WTC11 (cell line): ENCODE data around the gene TSPAN9. TPM values are rescaled to one million over a fixed set of nuclear protein-coding genes. Genes with fewer than 3 reads are reported as not detected.

Experiments used
- ATAC-seq: fragments of 200-7000 bp; cut with Tn5 transposase; 2 replicates; pipeline ENCODE4 v1.10.0; 2021; ENCODE audit warnings: mild to moderate bottlenecking, moderate library complexity
- CTCF ChIA-PET: fragments of 300-600 bp; sonication (Branson Sonifier 250); formaldehyde crosslinking; loops from one replicate; lab custom pipeline; 2021; ENCODE audit warnings: antibody characterized with exemption; lab: Charles Lee
- POLR2A ChIA-PET: fragments of 350-600 bp; sonication (Branson Sonifier 250); formaldehyde crosslinking; loops from one replicate; lab custom pipeline; 2021; ENCODE audit warnings: antibody characterized with exemption; lab: Charles Lee
- DNase-seq: peaks from one replicate; pipeline ENCODE4 v3.0.0; 2021; ENCODE audit warnings: low spot score
- H3K27ac Mint-ChIP-seq: 2 replicates; pipeline ENCODE4 v1.8.0; 2021; ENCODE audit warnings: mixed read lengths
- H3K27me3 Mint-ChIP-seq: 2 replicates; pipeline ENCODE4 v1.8.0; 2021; ENCODE audit warnings: low read depth, mild to moderate bottlenecking, moderate library complexity, mixed read lengths
- H3K36me3 Mint-ChIP-seq: 2 replicates; pipeline ENCODE4 v1.8.0; 2021; ENCODE audit warnings: mixed read lengths
- H3K4me1 Mint-ChIP-seq: 2 replicates; pipeline ENCODE4 v1.8.0; 2022; ENCODE audit warnings: mixed read lengths
- H3K4me3 Mint-ChIP-seq: 2 replicates; pipeline ENCODE4 v1.8.0; 2021; ENCODE audit warnings: mild to moderate bottlenecking, moderate library complexity, mixed read lengths
- H3K9me3 Mint-ChIP-seq: 2 replicates; pipeline ENCODE4 v1.8.0; 2021; ENCODE audit warnings: mixed read lengths
- CREB1 ChIP-seq: sonication (generic); formaldehyde crosslinking; IDR thresholded peaks from 2 replicates; pipeline ENCODE4 v1.8.0; 2023; ENCODE audit warnings: mild to moderate bottlenecking, missing genetic modification reagents
- ELF4 ChIP-seq: sonication (generic); formaldehyde crosslinking; IDR thresholded peaks from 2 replicates; pipeline ENCODE4 v1.8.1; 2022; ENCODE audit warnings: low read depth, mild to moderate bottlenecking, moderate library complexity, missing genetic modification reagents
- FOXJ3 ChIP-seq: sonication (generic); formaldehyde crosslinking; IDR thresholded peaks from 2 replicates; pipeline ENCODE4 v1.9.0; 2021; ENCODE audit warnings: missing genetic modification reagents, mild to moderate bottlenecking, borderline replicate concordance
- GABPB1 ChIP-seq: sonication (generic); formaldehyde crosslinking; IDR thresholded peaks from 2 replicates; pipeline ENCODE4 v1.8.1; 2023; ENCODE audit warnings: mild to moderate bottlenecking, missing genetic modification reagents
- MXD4 ChIP-seq: fragments of 250-450 bp; sonication (Bioruptor Pico); IDR thresholded peaks from 2 replicates; pipeline ENCODE4 v1.8.0; 2021; ENCODE audit warnings: mild to moderate bottlenecking, moderate library complexity, borderline replicate concordance
- NFE2L1 ChIP-seq: sonication (generic); formaldehyde crosslinking; IDR thresholded peaks from 2 replicates; pipeline ENCODE4 v1.8.1; 2023; ENCODE audit warnings: missing genetic modification reagents
- SOX15 ChIP-seq: fragments of 250-450 bp; sonication (Bioruptor Pico); IDR thresholded peaks from 2 replicates; pipeline ENCODE4 v1.9.0; 2021; ENCODE audit warnings: mild to moderate bottlenecking
- TEAD1 ChIP-seq: sonication (generic); formaldehyde crosslinking; IDR thresholded peaks from 2 replicates; pipeline ENCODE4 v1.8.0; 2022; ENCODE audit warnings: mild to moderate bottlenecking, missing genetic modification reagents
- ZNF121 ChIP-seq: sonication (generic); formaldehyde crosslinking; IDR thresholded peaks from 2 replicates; pipeline ENCODE4 v1.8.0; 2023; ENCODE audit warnings: missing genetic modification reagents
- ZNF138 ChIP-seq: sonication (generic); formaldehyde crosslinking; conservative IDR thresholded peaks from 2 replicates; pipeline ENCODE4 v1.8.1; 2022; ENCODE audit warnings: mild to moderate bottlenecking, moderate library complexity, missing genetic modification reagents
- ZNF232 ChIP-seq: sonication (generic); formaldehyde crosslinking; IDR thresholded peaks from 2 replicates; pipeline ENCODE4 v1.8.0; 2022; ENCODE audit warnings: mild to moderate bottlenecking, missing genetic modification reagents
- ZNF671 ChIP-seq: fragments of 250-450 bp; sonication (Bioruptor Pico); IDR thresholded peaks from 2 replicates; pipeline ENCODE4 v1.8.0; 2021; ENCODE audit warnings: mild to moderate bottlenecking
- total RNA-seq: library from RNA; stranded (reverse); gene quantifications from 3 replicates; pipeline ENCODE4 v1.2.3, GENCODE V29; 2021
- TF ChIP-seq, protein P1 (sequence below): sonication (generic); formaldehyde crosslinking; conservative IDR thresholded peaks from 2 replicates; pipeline ENCODE4 v1.8.1; 2022; ENCODE audit warnings: mild to moderate bottlenecking, missing genetic modification reagents
- TF ChIP-seq, protein P2 (sequence below): fragments of 250-450 bp; sonication (Bioruptor Pico); conservative IDR thresholded peaks from 2 replicates; pipeline ENCODE4 v1.9.0; 2021; ENCODE audit warnings: mild to moderate bottlenecking
- TF ChIP-seq, protein P3 (sequence below): fragments of 200-600 bp; IDR thresholded peaks from 2 replicates; pipeline ENCODE4 v1.8.0; 2022; ENCODE audit warnings: antibody characterized with exemption
- TF ChIP-seq, protein P4 (sequence below): sonication (generic); formaldehyde crosslinking; IDR thresholded peaks from 2 replicates; pipeline ENCODE4 v1.8.1; 2023; ENCODE audit warnings: mild to moderate bottlenecking, missing genetic modification reagents, borderline replicate concordance
- TF ChIP-seq, protein P5 (sequence below): sonication (generic); formaldehyde crosslinking; IDR thresholded peaks from 2 replicates; pipeline ENCODE4 v1.8.1; 2023; ENCODE audit warnings: mild to moderate bottlenecking, moderate library complexity, missing genetic modification reagents
- TF ChIP-seq, protein P6 (sequence below): sonication (generic); formaldehyde crosslinking; IDR thresholded peaks from 2 replicates; pipeline ENCODE4 v1.8.0; 2023; ENCODE audit warnings: missing genetic modification reagents
- TF ChIP-seq, protein P7 (sequence below): sonication (generic); formaldehyde crosslinking; IDR thresholded peaks from 2 replicates; pipeline ENCODE4 v1.8.0; 2022; ENCODE audit warnings: mild to moderate bottlenecking, missing genetic modification reagents

TSPAN9 gene
- total RNA-seq, 1 experiment from 2014 or later: 27.6 TPM

DNA sequence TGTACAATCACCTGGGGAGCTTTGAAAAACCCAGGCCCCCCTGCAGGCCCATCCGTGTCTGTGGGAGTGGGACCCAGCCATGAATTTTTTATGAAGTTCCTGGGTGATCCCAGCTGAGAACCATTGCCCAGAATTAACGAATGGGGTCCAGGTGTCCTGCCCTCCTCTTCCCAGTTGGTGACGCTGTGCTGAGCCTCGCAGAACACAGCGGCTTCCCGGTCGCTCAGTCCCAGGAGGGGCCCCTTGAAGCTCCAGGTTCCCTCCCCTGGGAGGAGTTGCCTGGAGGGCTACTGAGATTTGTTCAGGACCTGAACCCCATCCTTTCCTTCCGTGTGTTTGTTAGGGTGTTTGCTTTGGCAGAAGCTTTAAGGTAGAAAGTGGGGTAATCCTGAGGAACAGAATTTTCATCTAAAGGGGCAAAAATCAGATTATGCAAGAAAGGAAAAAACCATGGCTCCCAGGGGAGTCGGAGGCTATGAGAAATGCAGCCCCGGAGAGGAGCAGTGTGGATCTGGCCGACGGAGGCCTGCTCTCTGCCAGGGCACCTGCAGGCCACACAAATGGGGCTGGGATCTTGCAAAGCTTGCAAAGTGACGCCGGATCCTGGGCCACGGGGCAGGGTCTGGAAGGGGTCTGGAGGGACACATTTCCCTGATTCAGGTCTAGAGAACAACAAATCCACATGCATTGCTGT is 249.1 kb downstream of the TSPAN9 start (continued):
- no peak for TF ChIP-seq TEAD1 (CRISPR knock-in tag)

DNA sequence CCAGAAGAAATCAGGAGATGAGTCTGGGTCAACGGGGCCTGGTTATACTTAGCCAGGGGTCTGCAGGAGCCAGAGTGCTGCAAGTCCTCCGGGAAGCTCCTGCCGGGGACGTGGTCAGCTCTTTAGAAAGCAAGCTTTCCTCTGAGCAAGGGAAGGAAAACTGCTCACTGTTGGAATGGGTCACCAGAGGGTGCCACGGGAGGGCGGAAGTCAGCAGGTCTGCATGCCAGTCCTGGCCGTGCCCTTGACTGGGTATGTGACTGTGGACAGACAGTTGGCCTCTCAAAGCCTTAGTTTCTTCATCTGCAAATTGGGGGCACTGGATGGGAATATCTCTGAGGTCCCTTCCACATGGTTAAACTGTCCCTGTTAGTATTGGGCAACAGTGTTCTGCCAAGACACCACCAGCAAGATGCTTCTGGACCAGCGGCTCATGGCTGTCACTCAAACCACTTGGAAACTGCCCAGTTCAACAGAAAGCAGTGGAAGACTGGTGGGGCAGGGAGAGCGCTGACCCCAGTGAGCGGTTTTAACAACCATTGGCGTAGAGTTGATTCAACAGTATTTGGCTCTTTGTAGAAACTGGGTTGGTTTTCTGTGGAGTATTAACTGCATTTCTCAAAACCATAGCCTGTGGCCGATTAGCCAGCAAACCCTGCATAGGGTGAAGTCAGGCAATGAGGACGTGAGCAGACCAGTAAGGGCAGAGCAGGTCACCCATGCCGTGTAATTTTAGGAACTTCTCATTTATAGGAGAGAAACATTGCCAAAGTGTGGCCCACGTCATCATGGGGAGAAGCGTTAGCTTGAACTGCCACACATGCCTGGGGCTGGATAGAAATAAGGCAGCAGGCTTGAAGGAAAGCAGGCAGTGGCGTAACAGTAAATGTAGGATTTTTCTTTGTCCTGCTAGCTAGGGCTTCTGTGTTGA is 249.9 kb downstream of the TSPAN9 start:
- H3K9me3 Mint-ChIP-seq: no peaks in the 10 kb centered on the region
- H3K4me1 Mint-ChIP-seq: peaks cover 25% of the 10 kb centered on the region
- H3K27me3 Mint-ChIP-seq: no peaks in the 10 kb centered on the region; the same call in 1 of the 2 replicates
- ATAC-seq (no peak), DNase-seq (no peak)
- ChIA-PET CTCF (interaction anchor here (0.6 to 3.5 kb wide), 44 partner anchors 8 to 477 kb away, joined by 3 to 49 read pairs (median 4); partner anchors contain the start of gene PRMT8), POLR2A (no interaction called here)
- TF ChIP-seq ZNF671: no peak
- TF ChIP-seq, protein P1, sequence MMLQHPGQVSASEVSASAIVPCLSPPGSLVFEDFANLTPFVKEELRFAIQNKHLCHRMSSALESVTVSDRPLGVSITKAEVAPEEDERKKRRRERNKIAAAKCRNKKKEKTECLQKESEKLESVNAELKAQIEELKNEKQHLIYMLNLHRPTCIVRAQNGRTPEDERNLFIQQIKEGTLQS (CRISPR knock-in tag): no peak
- TF ChIP-seq GABPB1 (CRISPR knock-in tag): no peak
- no peak for TF ChIP-seq FOXJ3 (CRISPR knock-in tag)
- no peak for TF ChIP-seq SOX15 (CRISPR knock-in tag)
- TF ChIP-seq TEAD1 (CRISPR knock-in tag): no peak
- TF ChIP-seq ZNF138 (CRISPR knock-in tag): no peak
- TF ChIP-seq, protein P2, sequence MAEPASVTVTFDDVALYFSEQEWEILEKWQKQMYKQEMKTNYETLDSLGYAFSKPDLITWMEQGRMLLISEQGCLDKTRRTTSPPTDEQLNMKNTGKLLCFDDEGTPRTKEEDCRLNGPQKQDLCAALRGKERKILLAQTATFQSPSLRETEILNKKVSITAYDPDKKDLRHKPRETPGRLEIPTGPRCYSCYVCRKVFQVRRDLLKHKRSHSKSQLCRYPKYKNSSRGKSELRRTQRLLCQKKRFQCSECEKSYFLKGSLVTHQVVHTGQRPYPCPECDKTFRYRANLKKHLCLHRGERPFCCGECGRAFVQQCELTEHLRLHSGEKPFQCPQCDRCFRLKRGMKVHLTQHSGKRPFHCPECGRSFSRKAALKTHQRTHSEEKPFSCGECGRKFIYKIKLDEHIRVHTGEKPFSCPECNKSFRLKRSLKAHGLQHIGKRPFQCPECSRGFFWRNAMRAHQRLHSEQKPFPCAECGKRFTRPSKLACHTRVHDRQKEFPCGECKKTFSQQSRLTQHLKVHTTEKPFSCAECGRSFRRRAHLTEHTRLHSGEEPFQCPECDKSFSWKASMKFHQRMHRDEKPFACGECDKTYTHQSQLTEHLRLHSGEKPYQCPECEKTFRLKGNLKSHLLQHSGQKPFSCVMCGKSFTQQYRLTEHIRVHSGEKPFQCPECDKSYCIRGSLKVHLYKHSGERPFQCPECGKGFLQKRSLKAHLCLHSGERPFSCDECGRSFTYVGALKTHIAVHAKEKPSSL (CRISPR knock-in tag): no peak
- TF ChIP-seq, protein P3, sequence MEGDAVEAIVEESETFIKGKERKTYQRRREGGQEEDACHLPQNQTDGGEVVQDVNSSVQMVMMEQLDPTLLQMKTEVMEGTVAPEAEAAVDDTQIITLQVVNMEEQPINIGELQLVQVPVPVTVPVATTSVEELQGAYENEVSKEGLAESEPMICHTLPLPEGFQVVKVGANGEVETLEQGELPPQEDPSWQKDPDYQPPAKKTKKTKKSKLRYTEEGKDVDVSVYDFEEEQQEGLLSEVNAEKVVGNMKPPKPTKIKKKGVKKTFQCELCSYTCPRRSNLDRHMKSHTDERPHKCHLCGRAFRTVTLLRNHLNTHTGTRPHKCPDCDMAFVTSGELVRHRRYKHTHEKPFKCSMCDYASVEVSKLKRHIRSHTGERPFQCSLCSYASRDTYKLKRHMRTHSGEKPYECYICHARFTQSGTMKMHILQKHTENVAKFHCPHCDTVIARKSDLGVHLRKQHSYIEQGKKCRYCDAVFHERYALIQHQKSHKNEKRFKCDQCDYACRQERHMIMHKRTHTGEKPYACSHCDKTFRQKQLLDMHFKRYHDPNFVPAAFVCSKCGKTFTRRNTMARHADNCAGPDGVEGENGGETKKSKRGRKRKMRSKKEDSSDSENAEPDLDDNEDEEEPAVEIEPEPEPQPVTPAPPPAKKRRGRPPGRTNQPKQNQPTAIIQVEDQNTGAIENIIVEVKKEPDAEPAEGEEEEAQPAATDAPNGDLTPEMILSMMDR: no peak
- TF ChIP-seq ZNF121 (CRISPR knock-in tag): no peak
- TF ChIP-seq, protein P4, sequence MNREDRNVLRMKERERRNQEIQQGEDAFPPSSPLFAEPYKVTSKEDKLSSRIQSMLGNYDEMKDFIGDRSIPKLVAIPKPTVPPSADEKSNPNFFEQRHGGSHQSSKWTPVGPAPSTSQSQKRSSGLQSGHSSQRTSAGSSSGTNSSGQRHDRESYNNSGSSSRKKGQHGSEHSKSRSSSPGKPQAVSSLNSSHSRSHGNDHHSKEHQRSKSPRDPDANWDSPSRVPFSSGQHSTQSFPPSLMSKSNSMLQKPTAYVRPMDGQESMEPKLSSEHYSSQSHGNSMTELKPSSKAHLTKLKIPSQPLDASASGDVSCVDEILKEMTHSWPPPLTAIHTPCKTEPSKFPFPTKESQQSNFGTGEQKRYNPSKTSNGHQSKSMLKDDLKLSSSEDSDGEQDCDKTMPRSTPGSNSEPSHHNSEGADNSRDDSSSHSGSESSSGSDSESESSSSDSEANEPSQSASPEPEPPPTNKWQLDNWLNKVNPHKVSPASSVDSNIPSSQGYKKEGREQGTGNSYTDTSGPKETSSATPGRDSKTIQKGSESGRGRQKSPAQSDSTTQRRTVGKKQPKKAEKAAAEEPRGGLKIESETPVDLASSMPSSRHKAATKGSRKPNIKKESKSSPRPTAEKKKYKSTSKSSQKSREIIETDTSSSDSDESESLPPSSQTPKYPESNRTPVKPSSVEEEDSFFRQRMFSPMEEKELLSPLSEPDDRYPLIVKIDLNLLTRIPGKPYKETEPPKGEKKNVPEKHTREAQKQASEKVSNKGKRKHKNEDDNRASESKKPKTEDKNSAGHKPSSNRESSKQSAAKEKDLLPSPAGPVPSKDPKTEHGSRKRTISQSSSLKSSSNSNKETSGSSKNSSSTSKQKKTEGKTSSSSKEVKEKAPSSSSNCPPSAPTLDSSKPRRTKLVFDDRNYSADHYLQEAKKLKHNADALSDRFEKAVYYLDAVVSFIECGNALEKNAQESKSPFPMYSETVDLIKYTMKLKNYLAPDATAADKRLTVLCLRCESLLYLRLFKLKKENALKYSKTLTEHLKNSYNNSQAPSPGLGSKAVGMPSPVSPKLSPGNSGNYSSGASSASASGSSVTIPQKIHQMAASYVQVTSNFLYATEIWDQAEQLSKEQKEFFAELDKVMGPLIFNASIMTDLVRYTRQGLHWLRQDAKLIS (CRISPR knock-in tag): no peak
- no peaks in the 10 kb centered on the region for H3K36me3 Mint-ChIP-seq
- H3K27ac Mint-ChIP-seq: no peak overlapping the region
- no peak overlapping the region for H3K4me3 Mint-ChIP-seq

DNA sequence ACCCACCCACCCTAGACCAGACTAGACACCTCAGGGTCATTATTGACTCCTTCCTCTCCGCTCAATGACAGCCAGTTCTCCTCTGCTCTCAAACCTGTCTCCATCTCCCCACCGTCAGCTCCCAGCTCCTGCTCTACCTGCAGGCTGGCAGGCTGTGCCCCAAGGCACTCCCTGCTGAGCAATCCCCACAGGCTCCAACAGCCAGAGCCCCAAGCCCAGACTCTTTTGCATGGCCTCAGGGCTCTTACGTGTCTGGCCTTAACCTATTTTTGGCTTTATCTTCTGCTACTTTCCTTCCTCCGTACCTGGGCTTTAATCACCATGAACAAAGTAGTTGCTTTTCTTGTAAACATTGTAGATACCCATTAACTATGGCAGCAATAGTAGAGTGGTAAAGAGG is 250.9 kb downstream of the TSPAN9 start:
- TF ChIP-seq, protein P5, sequence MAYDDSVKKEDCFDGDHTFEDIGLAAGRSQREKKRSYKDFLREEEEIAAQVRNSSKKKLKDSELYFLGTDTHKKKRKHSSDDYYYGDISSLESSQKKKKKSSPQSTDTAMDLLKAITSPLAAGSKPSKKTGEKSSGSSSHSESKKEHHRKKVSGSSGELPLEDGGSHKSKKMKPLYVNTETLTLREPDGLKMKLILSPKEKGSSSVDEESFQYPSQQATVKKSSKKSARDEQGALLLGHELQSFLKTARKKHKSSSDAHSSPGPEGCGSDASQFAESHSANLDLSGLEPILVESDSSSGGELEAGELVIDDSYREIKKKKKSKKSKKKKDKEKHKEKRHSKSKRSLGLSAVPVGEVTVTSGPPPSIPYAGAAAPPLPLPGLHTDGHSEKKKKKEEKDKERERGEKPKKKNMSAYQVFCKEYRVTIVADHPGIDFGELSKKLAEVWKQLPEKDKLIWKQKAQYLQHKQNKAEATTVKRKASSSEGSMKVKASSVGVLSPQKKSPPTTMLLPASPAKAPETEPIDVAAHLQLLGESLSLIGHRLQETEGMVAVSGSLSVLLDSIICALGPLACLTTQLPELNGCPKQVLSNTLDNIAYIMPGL (CRISPR knock-in tag): no peak
- TF ChIP-seq CREB1 (CRISPR knock-in tag) (no peak), ZNF232 (CRISPR knock-in tag) (no peak), ELF4 (no peak), NFE2L1 (CRISPR knock-in tag) (no peak), GABPB1 (CRISPR knock-in tag) (no peak), MXD4 (CRISPR knock-in tag) (no peak)
- TF ChIP-seq, protein P6, sequence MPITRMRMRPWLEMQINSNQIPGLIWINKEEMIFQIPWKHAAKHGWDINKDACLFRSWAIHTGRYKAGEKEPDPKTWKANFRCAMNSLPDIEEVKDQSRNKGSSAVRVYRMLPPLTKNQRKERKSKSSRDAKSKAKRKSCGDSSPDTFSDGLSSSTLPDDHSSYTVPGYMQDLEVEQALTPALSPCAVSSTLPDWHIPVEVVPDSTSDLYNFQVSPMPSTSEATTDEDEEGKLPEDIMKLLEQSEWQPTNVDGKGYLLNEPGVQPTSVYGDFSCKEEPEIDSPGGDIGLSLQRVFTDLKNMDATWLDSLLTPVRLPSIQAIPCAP: no peak
- TF ChIP-seq, protein P7, sequence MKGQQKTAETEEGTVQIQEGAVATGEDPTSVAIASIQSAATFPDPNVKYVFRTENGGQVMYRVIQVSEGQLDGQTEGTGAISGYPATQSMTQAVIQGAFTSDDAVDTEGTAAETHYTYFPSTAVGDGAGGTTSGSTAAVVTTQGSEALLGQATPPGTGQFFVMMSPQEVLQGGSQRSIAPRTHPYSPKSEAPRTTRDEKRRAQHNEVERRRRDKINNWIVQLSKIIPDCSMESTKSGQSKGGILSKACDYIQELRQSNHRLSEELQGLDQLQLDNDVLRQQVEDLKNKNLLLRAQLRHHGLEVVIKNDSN (CRISPR knock-in tag): no peak
- Mint-ChIP-seq H3K27ac (no peak overlapping the region), H3K4me1 (peaks cover 25% of the 10 kb centered on the region), H3K27me3 (no peaks in the 10 kb centered on the region; the same call in 1 of the 2 replicates), H3K36me3 (no peaks in the 10 kb centered on the region), H3K9me3 (no peaks in the 10 kb centered on the region), H3K4me3 (no peak overlapping the region)
- ATAC-seq: no peak
- no peak for DNase-seq
- CTCF ChIA-PET: interaction anchor here (1.2 to 2.4 kb wide), 3 partner anchors 22 to 28 kb away, joined by 3 to 12 read pairs (median 4); no protein-coding TSS in a partner anchor
- POLR2A ChIA-PET: no interaction called here
